Memory B cell (primary cell): ENCODE data around the gene FAM124A.

Source experiments
- ATAC-seq: fragments of 150-1000 bp; cut with Tn5 transposase; 2 replicates; pipeline ENCODE4 v1.10.0; 2021; ENCODE audit warnings: low read depth, mild to moderate bottlenecking, moderate library complexity
- DNase-seq, 2 donors: peaks; one replicate each; pipeline ENCODE4 v3.0.0; 2022; ENCODE audit warnings: low spot score in 2 of 2
- H3K27ac Mint-ChIP-seq: one replicate; pipeline ENCODE4 v1.8.0; 2022; ENCODE audit warnings: mild to moderate bottlenecking, moderate library complexity, mixed read lengths
- H3K27me3 Mint-ChIP-seq: one replicate; pipeline ENCODE4 v1.8.0; 2022; ENCODE audit warnings: mixed read lengths
- H3K36me3 Mint-ChIP-seq: one replicate; pipeline ENCODE4 v1.8.0; 2022; ENCODE audit warnings: mild to moderate bottlenecking, mixed read lengths
- H3K4me1 Mint-ChIP-seq: one replicate; pipeline ENCODE4 v1.8.0; 2022; ENCODE audit warnings: mixed read lengths
- H3K4me3 Mint-ChIP-seq: one replicate; pipeline ENCODE4 v1.8.0; 2022; ENCODE audit warnings: mild to moderate bottlenecking, moderate library complexity, mixed read lengths
- H3K9me3 Mint-ChIP-seq: one replicate; pipeline ENCODE4 v1.8.0; 2022; ENCODE audit warnings: mixed read lengths

Gene FAM124A

DNA sequence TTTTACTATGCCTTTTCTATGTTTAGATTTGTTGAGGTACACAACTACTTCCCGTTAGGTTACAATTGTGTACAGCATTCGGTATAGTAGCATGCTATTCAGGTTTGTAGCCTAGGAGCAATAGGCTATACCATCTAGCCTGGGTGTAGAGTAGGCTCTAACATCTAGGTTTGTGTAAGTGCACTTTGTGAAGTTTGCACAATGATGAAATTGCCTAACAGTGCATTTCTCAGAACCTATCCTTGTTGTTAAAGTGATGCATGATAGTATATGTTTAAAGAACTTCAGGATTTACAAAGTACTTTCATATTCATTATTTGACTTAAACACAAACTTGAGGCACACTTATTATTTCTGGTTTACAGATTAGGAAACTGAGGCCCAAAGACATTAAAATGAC lies 105.8 kb downstream of the FAM124A start:
- no peak overlapping the region for H3K27ac Mint-ChIP-seq

DNA sequence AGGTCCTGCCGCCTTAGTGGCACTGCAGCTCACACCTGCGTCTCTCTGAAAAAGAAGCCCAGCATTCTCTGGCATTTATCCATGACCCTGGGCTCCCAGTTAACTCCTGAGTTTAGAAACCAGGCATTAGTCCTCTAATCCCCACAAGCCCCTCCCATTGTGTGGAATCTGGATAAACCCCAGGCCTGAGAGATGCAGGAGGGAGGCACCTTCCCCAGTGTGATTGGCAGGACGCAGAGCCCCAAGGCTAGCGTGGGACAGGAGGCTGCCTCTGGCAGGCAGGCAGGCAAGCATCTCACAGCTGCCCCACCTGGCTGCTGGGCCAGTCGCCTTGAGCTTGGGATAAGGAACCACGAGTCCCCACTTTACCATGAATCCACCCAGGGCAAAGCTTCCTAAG lies 106.3 kb downstream of the FAM124A start:
- Mint-ChIP-seq H3K4me1 (peaks cover 17% of the 10 kb centered on the region), H3K4me3 (no peak overlapping the region), H3K27me3 (peaks cover 3% of the 10 kb centered on the region), H3K27ac (no peak overlapping the region), H3K9me3 (no peaks in the 10 kb centered on the region), H3K36me3 (no peaks in the 10 kb centered on the region)
- ATAC-seq = no peak
- no peak for DNase-seq

More for the DNA sequence above, 105.8 kb downstream of the FAM124A start:
- ATAC-seq = no peak
- H3K4me1 Mint-ChIP-seq = peaks cover 17% of the 10 kb centered on the region
- DNase-seq = no peak
- H3K4me3 Mint-ChIP-seq = no peak overlapping the region
- H3K9me3 Mint-ChIP-seq = no peaks in the 10 kb centered on the region
- H3K36me3 Mint-ChIP-seq = no peaks in the 10 kb centered on the region
- peaks cover 3% of the 10 kb centered on the region for H3K27me3 Mint-ChIP-seq

DNA sequence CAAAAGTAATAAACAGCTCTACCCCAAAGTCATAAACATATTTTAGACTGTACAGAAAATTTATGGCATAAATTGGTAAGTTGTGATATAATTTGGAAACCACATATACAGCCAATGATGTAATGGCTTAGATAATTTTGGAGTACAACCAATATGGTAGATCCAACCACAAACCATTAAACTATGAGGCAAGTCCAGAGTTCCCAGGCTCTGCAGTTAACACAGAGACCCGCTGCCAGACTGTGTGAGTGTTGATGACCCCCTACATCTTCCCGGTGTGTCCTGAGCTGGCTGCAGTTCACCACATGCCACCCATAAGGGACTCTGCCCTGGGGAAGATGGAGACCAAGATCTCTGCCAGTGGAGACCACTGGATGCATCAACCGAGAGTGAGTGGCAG lies 107.4 kb downstream of the FAM124A start:
- Mint-ChIP-seq H3K4me1 (peaks cover 14% of the 10 kb centered on the region), H3K27me3 (peaks cover 4% of the 10 kb centered on the region), H3K9me3 (no peaks in the 10 kb centered on the region), H3K27ac (no peak overlapping the region), H3K4me3 (no peak overlapping the region), H3K36me3 (no peaks in the 10 kb centered on the region)
- no peak for DNase-seq
- ATAC-seq = no peak

DNA sequence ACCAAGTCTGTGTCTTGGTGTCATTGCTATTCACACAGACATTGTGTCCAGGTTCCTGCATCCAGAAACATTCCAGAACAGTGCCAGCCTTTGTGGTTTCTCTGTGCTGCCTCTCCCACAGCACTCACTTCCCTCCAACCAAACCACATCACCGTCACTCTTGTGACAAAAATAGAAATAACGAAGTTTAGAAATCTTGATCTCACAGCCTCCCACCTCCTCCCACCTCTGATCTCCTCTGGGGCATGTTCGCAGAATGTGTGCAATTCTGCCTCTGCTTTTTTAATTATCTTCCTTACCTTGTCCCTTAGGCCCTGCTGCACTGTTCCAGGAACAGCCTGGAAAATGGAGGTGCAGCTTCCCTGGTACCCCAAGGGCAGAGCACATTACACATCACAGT lies 108.6 kb downstream of the FAM124A start:
- Mint-ChIP-seq H3K27me3 (peaks cover 4% of the 10 kb centered on the region), H3K27ac (no peak overlapping the region), H3K4me1 (peaks cover 14% of the 10 kb centered on the region), H3K36me3 (no peaks in the 10 kb centered on the region), H3K9me3 (no peaks in the 10 kb centered on the region), H3K4me3 (no peak overlapping the region)
- peak; percentile 31 for ATAC-seq
- no peak for DNase-seq

DNA sequence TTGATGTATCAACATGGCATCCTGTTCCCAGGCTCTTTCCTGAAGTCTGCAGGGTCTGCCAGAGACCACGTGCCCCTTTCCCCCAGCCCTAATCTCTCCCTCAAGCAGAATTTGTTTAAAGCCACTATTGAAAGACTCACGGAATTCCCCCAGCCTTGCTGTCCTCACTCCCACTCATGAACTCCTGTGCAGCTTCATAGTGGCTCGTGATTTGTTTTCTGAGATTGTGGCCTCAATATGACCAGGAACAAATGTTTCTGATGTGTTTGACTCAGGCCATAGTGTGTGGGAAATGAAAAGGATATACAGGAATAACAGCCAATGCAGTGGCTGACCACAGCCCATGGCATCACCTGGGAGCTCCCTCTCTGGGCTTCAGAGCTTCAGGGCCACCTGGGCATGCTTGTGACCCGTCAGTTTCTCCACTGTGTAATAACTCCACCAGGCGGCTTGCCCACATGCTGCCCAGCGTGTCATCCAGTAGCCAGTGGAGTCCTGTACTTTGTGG lies 109.2 kb downstream of the FAM124A start:
- Mint-ChIP-seq H3K27ac (peak overlapping the region; percentile 77), H3K9me3 (no peaks in the 10 kb centered on the region), H3K4me1 (peaks cover 11% of the 10 kb centered on the region), H3K4me3 (no peak overlapping the region), H3K27me3 (peaks cover 4% of the 10 kb centered on the region), H3K36me3 (no peaks in the 10 kb centered on the region)
- ATAC-seq (peak; percentile 38), DNase-seq (no peak)

DNA sequence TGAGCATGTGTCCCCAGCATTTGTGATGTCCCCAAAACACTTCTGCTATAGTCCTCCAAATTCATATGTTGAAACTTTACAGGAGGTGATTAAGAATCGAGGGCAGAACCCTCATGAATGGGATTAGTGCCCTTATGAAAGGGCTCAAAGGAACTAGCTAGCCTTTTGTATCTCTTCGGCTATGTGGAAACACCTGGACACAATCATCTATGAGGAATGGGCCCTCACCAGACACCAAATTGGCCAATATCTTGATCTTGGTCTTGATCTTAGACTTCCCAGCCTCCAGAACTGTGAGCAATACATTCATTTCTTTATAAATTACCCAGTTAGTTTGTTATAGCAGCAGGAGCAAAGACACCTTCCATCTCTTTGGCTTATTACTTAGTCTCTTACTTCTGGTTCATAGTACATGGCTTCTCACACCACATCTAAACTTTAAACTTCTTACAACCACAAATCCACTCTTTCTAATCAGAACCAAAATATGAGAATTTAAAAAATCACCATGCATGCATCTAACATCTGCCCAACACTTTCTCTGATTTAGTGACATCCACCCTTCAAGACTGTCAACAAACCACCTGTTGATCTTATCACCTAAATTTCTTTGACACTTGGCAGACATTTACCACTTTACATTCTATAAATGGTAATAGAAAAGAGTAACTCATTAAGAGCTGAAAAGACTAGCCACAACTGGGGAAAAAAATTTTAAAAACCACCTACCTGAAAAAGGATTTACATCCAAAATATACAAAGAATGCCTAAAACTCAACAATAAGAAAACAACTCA lies 110.6 kb downstream of the FAM124A start:
- Mint-ChIP-seq H3K36me3 (no peaks in the 10 kb centered on the region), H3K4me1 (peaks cover 11% of the 10 kb centered on the region), H3K27me3 (peaks cover 4% of the 10 kb centered on the region), H3K27ac (no peak overlapping the region), H3K4me3 (no peak overlapping the region), H3K9me3 (no peaks in the 10 kb centered on the region)
- DNase-seq = no peak
- no peak for ATAC-seq

DNA sequence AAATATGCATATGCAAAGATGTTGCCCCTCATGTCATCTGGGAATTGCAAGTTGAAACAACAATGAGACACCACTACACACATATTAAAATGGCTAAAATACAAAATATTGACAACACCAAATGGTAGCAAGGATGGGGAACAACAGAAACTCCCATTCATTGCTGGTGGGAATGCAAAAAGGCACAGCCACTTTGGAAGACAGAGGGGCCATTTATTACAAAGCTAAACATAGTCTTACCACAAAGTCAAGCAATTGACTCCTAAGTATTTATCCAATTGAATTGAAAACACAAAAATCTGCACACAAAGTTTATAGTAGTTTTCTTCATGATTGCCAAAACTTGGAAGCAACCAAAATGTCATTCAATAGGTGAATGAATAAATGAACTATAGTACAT lies 111.2 kb downstream of the FAM124A start:
- Mint-ChIP-seq H3K9me3 (no peaks in the 10 kb centered on the region), H3K27me3 (peaks cover 4% of the 10 kb centered on the region), H3K36me3 (no peaks in the 10 kb centered on the region), H3K4me3 (no peak overlapping the region), H3K27ac (no peak overlapping the region), H3K4me1 (peaks cover 11% of the 10 kb centered on the region)
- ATAC-seq (no peak), DNase-seq (no peak)

DNA sequence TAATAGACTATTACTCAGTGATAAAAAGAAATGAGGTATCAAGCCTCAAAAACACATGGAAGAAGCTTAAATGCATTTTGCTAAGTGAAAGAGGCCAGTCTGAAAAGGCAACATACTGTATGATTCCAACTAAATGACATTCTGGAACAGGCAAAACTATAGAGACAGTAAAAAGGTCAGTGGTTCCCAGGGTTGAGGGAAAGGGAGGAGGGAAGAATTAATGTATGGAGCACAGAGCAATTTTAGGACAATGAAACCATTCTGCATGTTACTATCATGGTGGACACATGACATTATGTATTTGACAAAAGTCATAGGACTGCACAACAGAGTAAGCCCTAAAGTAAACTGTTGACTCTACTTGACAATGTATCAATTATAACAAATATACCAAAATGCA lies 111.6 kb downstream of the FAM124A start:
- H3K4me3 Mint-ChIP-seq = no peak overlapping the region
- H3K36me3 Mint-ChIP-seq = no peaks in the 10 kb centered on the region
- H3K27me3 Mint-ChIP-seq = peaks cover 4% of the 10 kb centered on the region
- peaks cover 11% of the 10 kb centered on the region for H3K4me1 Mint-ChIP-seq
- H3K27ac Mint-ChIP-seq = no peak overlapping the region
- DNase-seq = no peak
- no peaks in the 10 kb centered on the region for H3K9me3 Mint-ChIP-seq
- no peak for ATAC-seq
